HUES64 (cell line): ENCODE measurements around the gene GGTLC2. TPM values are rescaled to one million over a fixed set of nuclear protein-coding genes. Genes with fewer than 3 reads are reported as not detected.
"Not testable (repeated sequence)": the region's sequence is repeated elsewhere in the genome, so short reads cannot be mapped to it uniquely, and the experiment has no call there.

Experiments
- H3K27ac ChIP-seq: 2 replicates; pipeline ENCODE4 v1.7.0; 2013; ENCODE audit warnings: low read depth, low read length, inconsistent platforms
- H3K27me3 ChIP-seq: 2 replicates; pipeline ENCODE4 v1.6.1; 2013; ENCODE audit warnings: mild to moderate bottlenecking, low read length; ENCODE audit not compliant: insufficient read depth
- H3K36me3 ChIP-seq: 2 replicates; pipeline ENCODE4 v1.6.1; 2013; ENCODE audit warnings: mild to moderate bottlenecking, low read length; ENCODE audit not compliant: insufficient read depth
- H3K4me1 ChIP-seq: 2 replicates; pipeline ENCODE4 v1.6.1; 2013; ENCODE audit warnings: mild to moderate bottlenecking, low read length, moderate library complexity; ENCODE audit not compliant: insufficient read depth
- H3K4me3 ChIP-seq: 2 replicates; pipeline ENCODE4 v1.5.1; 2013; ENCODE audit warnings: mild to moderate bottlenecking, low read length, moderate library complexity
- H3K9ac ChIP-seq: 2 replicates; pipeline ENCODE4 v1.6.1; 2013; ENCODE audit warnings: mild to moderate bottlenecking, low read depth, low read length
- H3K9me3 ChIP-seq: 2 replicates; pipeline ENCODE4 v1.6.1; 2013; ENCODE audit warnings: low read depth, low read length; ENCODE audit not compliant: insufficient read depth
- whole genome bisulfite sequencing: fragments of 150-250, 120-280 bp; methylation state at CpG from one replicate; pipeline ENCODE4 v1.1.7; 2013; ENCODE audit warnings: missing lambda C conversion rate; 5-methylcytosine and 5-hydroxymethylcytosine counted together
- polyA plus RNA-seq, 2 experiments: library from polyadenylated mRNA; stranded (reverse); fragments of 50-300 nt; gene quantifications; one replicate each; pipeline ENCODE4 v1.2.3, GENCODE V29; 2013

Gene GGTLC2
- not detected for polyA plus RNA-seq (2013, experiment 1 of 2)
- not detected for polyA plus RNA-seq (2013, experiment 2 of 2)

GRCh38 chr22:22644314-22644713 is at the start of gene GGTLC2:
Gene GGTLC2, plus strand, starts transcription at chr22:22644614. Its CDS starts 1,732 bp downstream, at chr22:22646346.
- H3K27ac ChIP-seq, H3K9ac ChIP-seq, H3K36me3 ChIP-seq, H3K27me3 ChIP-seq, H3K4me1 ChIP-seq, H3K4me3 ChIP-seq, H3K9me3 ChIP-seq: not testable (repeated sequence)
- no CpG with 5 or more reads among the region's 30 CpGs for WGBS

GRCh38 chr22:22595001-22595835 is 49.2 kb upstream of the GGTLC2 start:
- Histone ChIP-seq H3K4me3 (no peak overlapping the region), H3K9ac (no peak overlapping the region), H3K9me3 (no peaks in the 10 kb centered on the region), H3K36me3 (no peaks in the 10 kb centered on the region), H3K4me1 (no peaks in the 10 kb centered on the region), H3K27ac (no peak overlapping the region), H3K27me3 (peaks cover 57% of the 10 kb centered on the region)
- 82% methylated on average over 5 of the region's 5 CpGs for WGBS

- Histone ChIP-seq H3K27me3 (peaks cover 49% of the 10 kb centered on the region), H3K9ac (no peak overlapping the region), H3K4me1 (no peaks in the 10 kb centered on the region), H3K36me3 (no peaks in the 10 kb centered on the region), H3K4me3 (no peak overlapping the region), H3K27ac (no peak overlapping the region), H3K9me3 (no peaks in the 10 kb centered on the region)
- WGBS: 55% methylated on average over 5 of the region's 5 CpGs
These were observed 46.3 kb upstream of the GGTLC2 start for GRCh38 chr22:22598144-22598543.

- Histone ChIP-seq H3K9ac (no peak overlapping the region), H3K9me3 (no peaks in the 10 kb centered on the region), H3K27me3 (peaks cover 54% of the 10 kb centered on the region), H3K27ac (no peak overlapping the region), H3K4me3 (no peak overlapping the region), H3K36me3 (no peaks in the 10 kb centered on the region), H3K4me1 (no peaks in the 10 kb centered on the region)
- 70% methylated on average over 3 of the region's 3 CpGs for whole genome bisulfite sequencing
These were observed 45.2 kb upstream of the GGTLC2 start for GRCh38 chr22:22599248-22599647.

- Histone ChIP-seq H3K27me3 (peaks cover 59% of the 10 kb centered on the region), H3K9me3 (no peaks in the 10 kb centered on the region), H3K9ac (no peak overlapping the region), H3K36me3 (no peaks in the 10 kb centered on the region), H3K27ac (no peak overlapping the region), H3K4me3 (no peak overlapping the region), H3K4me1 (no peaks in the 10 kb centered on the region)
- WGBS: 96% methylated on average over 6 of the region's 6 CpGs
These were observed 43.7 kb upstream of the GGTLC2 start for GRCh38 chr22:22600531-22601261.

GRCh38 chr22:22603470-22603947 is 40.9 kb upstream of the GGTLC2 start:
- Histone ChIP-seq H3K4me1 (no peaks in the 10 kb centered on the region), H3K36me3 (no peaks in the 10 kb centered on the region), H3K27me3 (peaks cover 48% of the 10 kb centered on the region), H3K27ac (no peak overlapping the region), H3K9me3 (no peaks in the 10 kb centered on the region), H3K4me3 (no peak overlapping the region), H3K9ac (no peak overlapping the region)
- 86% methylated on average over 3 of the region's 3 CpGs for WGBS

GRCh38 chr22:22604326-22605073 is 39.9 kb upstream of the GGTLC2 start:
- Histone ChIP-seq H3K27ac (no peak overlapping the region), H3K4me1 (no peaks in the 10 kb centered on the region), H3K27me3 (peaks cover 43% of the 10 kb centered on the region), H3K4me3 (no peak overlapping the region), H3K9me3 (no peaks in the 10 kb centered on the region), H3K36me3 (no peaks in the 10 kb centered on the region), H3K9ac (no peak overlapping the region)
- 76% methylated on average over 3 of the region's 3 CpGs for WGBS

GRCh38 chr22:22605074-22605404 is 39.4 kb upstream of the GGTLC2 start:
- WGBS: 88% methylated on average over 3 of the region's 3 CpGs
- Histone ChIP-seq H3K9ac (no peak overlapping the region), H3K4me1 (no peaks in the 10 kb centered on the region), H3K27ac (no peak overlapping the region), H3K9me3 (no peaks in the 10 kb centered on the region), H3K4me3 (no peak overlapping the region), H3K27me3 (peaks cover 43% of the 10 kb centered on the region), H3K36me3 (no peaks in the 10 kb centered on the region)

- H3K36me3 ChIP-seq, H3K9me3 ChIP-seq, H3K4me3 ChIP-seq, H3K4me1 ChIP-seq, H3K9ac ChIP-seq, H3K27ac ChIP-seq: not testable (repeated sequence)
- WGBS: 96% methylated on average over 3 of the region's 3 CpGs
- H3K27me3 ChIP-seq: peaks cover 53% of the 10 kb centered on the region
These were observed 36.4 kb upstream of the GGTLC2 start for GRCh38 chr22:22608022-22608421.

- Histone ChIP-seq H3K27ac (no peak overlapping the region), H3K4me1 (no peaks in the 10 kb centered on the region), H3K4me3 (no peak overlapping the region), H3K9me3 (no peaks in the 10 kb centered on the region), H3K9ac (no peak overlapping the region), H3K27me3 (peaks cover 55% of the 10 kb centered on the region), H3K36me3 (no peaks in the 10 kb centered on the region)
- 85% methylated on average over 5 of the region's 5 CpGs for WGBS
These were observed 35.1 kb upstream of the GGTLC2 start for GRCh38 chr22:22609291-22609690.

- H3K36me3 ChIP-seq: no peaks in the 10 kb centered on the region
- H3K27ac ChIP-seq: no peak overlapping the region
- H3K4me1 ChIP-seq: no peaks in the 10 kb centered on the region
- H3K4me3 ChIP-seq: no peak overlapping the region
- 92% methylated on average over 2 of the region's 2 CpGs for WGBS
- no peak overlapping the region for H3K9ac ChIP-seq
- H3K9me3 ChIP-seq: no peaks in the 10 kb centered on the region
- H3K27me3 ChIP-seq: peaks cover 72% of the 10 kb centered on the region
These were observed 31.9 kb upstream of the GGTLC2 start for GRCh38 chr22:22612516-22612915.
